Heart left ventricle (tissue), 13 donors: Measurements from ENCODE around the gene TRPM2.

ENCODE experiments used
- POLR2A ChIP-seq, 2 donors: fragments of 450-650 bp; IDR thresholded peaks; one replicate each; pipeline ENCODE4 v1.6.1; 2017; ENCODE audit warnings: antibody characterized with exemption in 2 of 2, mild to moderate bottlenecking in 2 of 2, moderate library complexity in 2 of 2
- TF ChIP-seq, protein P1 (sequence below), 12 donors: fragments of 200-600 bp; sonication (generic) in 4 of 12; IDR thresholded peaks; one replicate each; pipeline versions ENCODE4 v1.5.0 to v1.8.0; 2018 to 2022; ENCODE audit warnings: antibody characterized with exemption in 12 of 12, mild to moderate bottlenecking in 5 of 12
- donor health status: ischemic (EF 13 %, LVEDD 7.1; RV severe dilation, severe dysfunction).
- donor health status: DM: no; HTN: yes; CAD: no.
- donor health status: DM: no; HTN: no; CAD: no.
- donor health status: ischemic (EF 25% LVEDD 6.9; RV normal size, moderate dysfunction).
- donor health status: ischemic (EF 25% LVEDD 5.7; RV mildly dilated, moderate dysfunction).
- donor health status: ischemic (EF 35%, LVEDD 5.7; RV mildly dilated, moderate dysfunction).
- donor health status: nonischemic (EF 11% LVEDD 7.7; RV severe dilation, severe dysfunction).
- donor health status: DM: yes; HTN: yes; CAD: no.
- donor health status: PGD.
- donor health status: ischemic (EF 29% LVEDD 5.4; RV normal size, mild dysfunction).
- donor health status: nonischemic (EF 23%, LVEDD 6.1; RV moderate dilation, normal function).

DNA sequence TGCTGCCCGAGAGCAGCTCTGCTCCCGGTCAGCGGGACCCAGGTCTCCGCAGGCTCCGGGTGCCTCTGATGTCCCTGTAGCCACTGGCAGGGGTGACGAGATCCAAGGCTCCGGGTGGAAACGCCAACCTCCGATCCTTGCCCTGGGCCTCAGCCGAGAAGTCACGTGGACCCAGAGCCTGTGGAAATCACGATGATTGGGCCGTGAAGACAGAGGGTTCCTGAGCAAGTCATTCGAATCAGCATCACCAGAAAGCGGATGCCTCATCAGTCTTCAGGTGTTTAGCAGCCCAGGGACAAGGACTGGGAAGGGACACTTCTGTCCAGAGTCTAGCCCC, 114.4 kb downstream of the TRPM2 start:
- TF ChIP-seq, protein P1, sequence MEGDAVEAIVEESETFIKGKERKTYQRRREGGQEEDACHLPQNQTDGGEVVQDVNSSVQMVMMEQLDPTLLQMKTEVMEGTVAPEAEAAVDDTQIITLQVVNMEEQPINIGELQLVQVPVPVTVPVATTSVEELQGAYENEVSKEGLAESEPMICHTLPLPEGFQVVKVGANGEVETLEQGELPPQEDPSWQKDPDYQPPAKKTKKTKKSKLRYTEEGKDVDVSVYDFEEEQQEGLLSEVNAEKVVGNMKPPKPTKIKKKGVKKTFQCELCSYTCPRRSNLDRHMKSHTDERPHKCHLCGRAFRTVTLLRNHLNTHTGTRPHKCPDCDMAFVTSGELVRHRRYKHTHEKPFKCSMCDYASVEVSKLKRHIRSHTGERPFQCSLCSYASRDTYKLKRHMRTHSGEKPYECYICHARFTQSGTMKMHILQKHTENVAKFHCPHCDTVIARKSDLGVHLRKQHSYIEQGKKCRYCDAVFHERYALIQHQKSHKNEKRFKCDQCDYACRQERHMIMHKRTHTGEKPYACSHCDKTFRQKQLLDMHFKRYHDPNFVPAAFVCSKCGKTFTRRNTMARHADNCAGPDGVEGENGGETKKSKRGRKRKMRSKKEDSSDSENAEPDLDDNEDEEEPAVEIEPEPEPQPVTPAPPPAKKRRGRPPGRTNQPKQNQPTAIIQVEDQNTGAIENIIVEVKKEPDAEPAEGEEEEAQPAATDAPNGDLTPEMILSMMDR (IDR thresholded peaks at IDR 0.05), result no peak
- no peak for TF ChIP-seq POLR2A (IDR thresholded peaks at IDR 0.05)
